ENCODE measurements around the gene UBE2M. TPM values are rescaled to one million over a fixed set of nuclear protein-coding genes. Genes with fewer than 3 reads are reported as not detected.
"Not testable (repeated sequence)": the region's sequence is repeated elsewhere in the genome, so short reads cannot be mapped to it uniquely, and the experiment has no call there.

UBE2M gene
- total RNA-seq, 1 experiment from 2014 or later = 185 TPM

- CTCF ChIA-PET = no interaction called here
Observed at GRCh38 chr19:58510084-58510862, 48.1 kb downstream of the UBE2M start.

GRCh38 chr19:58509731-58510083, 48.7 kb downstream of the UBE2M start:
- Histone ChIP-seq H3K9me3 (ENCODE audit: low read depth, low read length, poor library complexity, severe bottlenecking) (no peaks in the 10 kb centered on the region), H3K27me3 (replicated peaks; ENCODE audit: insufficient read depth, low read depth, low read length, poor library complexity) (no peaks in the 10 kb centered on the region), H3K27ac (ENCODE audit: low read depth, low read length, poor library complexity, severe bottlenecking) (no peak overlapping the region), H3K4me3 (ENCODE audit: low read depth, low read length, poor library complexity, severe bottlenecking) (no peak overlapping the region), H3K36me3 (ENCODE audit: insufficient read depth, low read length, poor library complexity, severe bottlenecking) (no peaks in the 10 kb centered on the region), H3K4me1 (ENCODE audit: insufficient read depth, low read length, poor library complexity, severe bottlenecking) (peaks cover 2% of the 10 kb centered on the region)
- intact Hi-C loops (cut with micrococcal nuclease; ENCODE audit: unreplicated experiment) = no loop called here
- BruUV-seq (replicated peaks) = no TSS peak
- no peak for DNase-seq (ENCODE audit: low spot score)
- POLR2A ChIA-PET (ENCODE audit: low non-redundant PET) = no interaction called here
- CTCF ChIA-PET = no interaction called here
- TF ChIP-seq EZH2 (IDR thresholded peaks at IDR 0.05; ENCODE audit: borderline replicate concordance, low read depth, low read length, poor library complexity, severe bottlenecking) (no peak), CTCF (conservative IDR thresholded peaks at IDR 0.05; ENCODE audit: low read depth, low read length) (no peak)

More at GRCh38 chr19:58510084-58510862, 48.1 kb downstream of the UBE2M start:
- POLR2A ChIA-PET (ENCODE audit: low non-redundant PET) = no interaction called here
- Histone ChIP-seq H3K4me1 (ENCODE audit: insufficient read depth, low read length, poor library complexity, severe bottlenecking) (peaks cover 5% of the 10 kb centered on the region), H3K4me3 (ENCODE audit: low read depth, low read length, poor library complexity, severe bottlenecking) (no peak overlapping the region), H3K36me3 (ENCODE audit: insufficient read depth, low read length, poor library complexity, severe bottlenecking) (no peaks in the 10 kb centered on the region), H3K9me3 (ENCODE audit: low read depth, low read length, poor library complexity, severe bottlenecking) (no peaks in the 10 kb centered on the region), H3K27ac (ENCODE audit: low read depth, low read length, poor library complexity, severe bottlenecking) (no peak overlapping the region), H3K27me3 (replicated peaks; ENCODE audit: insufficient read depth, low read depth, low read length, poor library complexity) (no peaks in the 10 kb centered on the region)
- intact Hi-C loops (cut with micrococcal nuclease; ENCODE audit: unreplicated experiment) = no loop called here
- TF ChIP-seq CTCF (conservative IDR thresholded peaks at IDR 0.05; ENCODE audit: low read depth, low read length) = no peak
- TF ChIP-seq EZH2 (IDR thresholded peaks at IDR 0.05; ENCODE audit: borderline replicate concordance, low read depth, low read length, poor library complexity, severe bottlenecking) = no peak
- BruUV-seq (replicated peaks) = no TSS peak
- no peak for DNase-seq (ENCODE audit: low spot score)

GRCh38 chr19:58507602-58508223, 50.7 kb downstream of the UBE2M start:
- BruUV-seq (replicated peaks); H3K4me1 ChIP-seq (ENCODE audit: insufficient read depth, low read length, poor library complexity, severe bottlenecking); CTCF ChIA-PET; DNase-seq (ENCODE audit: low spot score); POLR2A ChIA-PET (ENCODE audit: low non-redundant PET); H3K27me3 ChIP-seq (replicated peaks; ENCODE audit: insufficient read depth, low read depth, low read length, poor library complexity); H3K27ac ChIP-seq (ENCODE audit: low read depth, low read length, poor library complexity, severe bottlenecking); H3K4me3 ChIP-seq (ENCODE audit: low read depth, low read length, poor library complexity, severe bottlenecking); H3K36me3 ChIP-seq (ENCODE audit: insufficient read depth, low read length, poor library complexity, severe bottlenecking); H3K9me3 ChIP-seq (ENCODE audit: low read depth, low read length, poor library complexity, severe bottlenecking); intact Hi-C loops (cut with micrococcal nuclease; ENCODE audit: unreplicated experiment): not testable (repeated sequence)

Small RNAs within 50 kb of the gene (microRNA-seq; reads per million reads assigned to microRNA genes)
- 9.2 reads per million, percentile 28 among the genes with 10 or more reads in this experiment for gene MIR6807

Other genes with a start within 250 kb of the UBE2M start
- 3.2 and 4.2 TPM in 2 replicates for gene ZSCAN22, start 231.6 kb downstream of the UBE2M start, total RNA-seq (2021)
- gene A1BG, start 205.1 kb downstream of the UBE2M start, total RNA-seq (2021) = 15.2 and 18.2 TPM in 2 replicates
- gene ZNF497, start 195.9 kb downstream of the UBE2M start, total RNA-seq (2021) = 2.6 and 3.4 TPM in 2 replicates
- 1.3 and 1.8 TPM in 2 replicates for gene ZNF837, start 177.6 kb downstream of the UBE2M start, total RNA-seq (2021)
- 1,249 and 1,257 TPM in 2 replicates for gene RPS5, start 171.3 kb downstream of the UBE2M start, total RNA-seq (2021)
- gene RNF225, start 163.0 kb downstream of the UBE2M start, total RNA-seq (2021) = 0.60 and 0.74 TPM in 2 replicates
- 20.9 and 21.6 TPM in 2 replicates for gene ZNF584, start 150.0 kb downstream of the UBE2M start, total RNA-seq (2021)
- gene ZNF132, start 118.5 kb downstream of the UBE2M start, total RNA-seq (2021) = 9.1 and 9.2 TPM in 2 replicates
- 6.8 and 7.9 TPM in 2 replicates for gene ZNF324B, start 107.0 kb downstream of the UBE2M start, total RNA-seq (2021)
- 11.0 and 12.7 TPM in 2 replicates for gene ZNF324, start 91.5 kb downstream of the UBE2M start, total RNA-seq (2021)
- gene ZNF446, start 82.3 kb downstream of the UBE2M start, total RNA-seq (2021) = 7.7 and 11.8 TPM in 2 replicates
- 24.1 and 24.9 TPM in 2 replicates for gene SLC27A5, start 46.6 kb downstream of the UBE2M start, total RNA-seq (2021)
- 24.3 and 25.0 TPM in 2 replicates for gene ZBTB45, start 38.8 kb downstream of the UBE2M start, total RNA-seq (2021)
- 985 and 1,038 TPM in 2 replicates for gene TRIM28, start 14.5 kb downstream of the UBE2M start, total RNA-seq (2021)
- 57.6 and 69.8 TPM in 2 replicates for gene CHMP2A, start 3.5 kb downstream of the UBE2M start, total RNA-seq (2021)
- gene MZF1, start 14.7 kb upstream of the UBE2M start, total RNA-seq (2021) = 18.2 and 20.3 TPM in 2 replicates